HCT116 (cell line): ENCODE data around the gene ZC3H7A. TPM values are rescaled to one million over a fixed set of nuclear protein-coding genes. Genes with fewer than 3 reads are reported as not detected.

ENCODE experiments used
- ATAC-seq: fragments of 200-7000 bp; cut with Tn5 transposase; 2 replicates; pipeline ENCODE4 v1.9.1; 2020; ENCODE audit warnings: mild to moderate bottlenecking, moderate library complexity
- BruUV-seq: library from RNA; stranded (reverse); fragments of 400-500 nt; replicated peaks from 2 replicates; lab custom pipeline; 2021; lab: Mats Ljungman, UMichigan
- CTCF ChIA-PET: fragments of 300-600 bp; sonication (Branson Sonifier 250); formaldehyde crosslinking; loops from one replicate; lab custom pipeline; 2021; ENCODE audit warnings: antibody characterized with exemption; lab: Charles Lee
- POLR2A ChIA-PET: fragments of 300-600, 350-600 bp; sonication (Branson Sonifier 250); formaldehyde crosslinking; loops from one replicate; lab custom pipeline; 2021; ENCODE audit warnings: antibody characterized with exemption; lab: Charles Lee
- RAD21 ChIA-PET, 2 experiments: fragments of 300-600 bp; sonication (Branson Sonifier 250); formaldehyde crosslinking; loops; one replicate each; lab custom pipeline; 2023; ENCODE audit warnings: low total read pairs in 2 of 2; ENCODE audit not compliant: uncharacterized antibody in 2 of 2, unreplicated experiment in 2 of 2, low non-redundant PET in 1 of 2; lab: Charles Lee
- DNase-seq: peaks from one replicate; pipeline ENCODE4 v3.0.0-alpha.2; 2010; ENCODE audit warnings: low read depth, low spot score
- H2AFZ ChIP-seq: fragments of 200-600 bp; shearing (Covaris generic), sonication (generic); 2 replicates; pipeline ENCODE4 v1.6.1; 2017; ENCODE audit warnings: low read depth, mixed run types, mixed read lengths, antibody characterized with exemption, low read length; ENCODE audit not compliant: poor library complexity, severe bottlenecking
- H3K27ac ChIP-seq: 2 replicates; pipeline ENCODE4 v1.5.1; 2012; ENCODE audit warnings: low read depth, low read length
- H3K27me3 ChIP-seq: fragments of 200-600 bp; sonication (generic); 2 replicates; pipeline ENCODE4 v1.6.1; 2016; ENCODE audit warnings: mixed run types, low read length, mixed read lengths; ENCODE audit not compliant: insufficient read depth
- H3K36me3 ChIP-seq, 2 experiments: fragments of 200-500 bp in 1 of 2; fragments of 200-600 bp in 1 of 2; sonication (Bioruptor generic) in 1 of 2; sonication (generic) in 1 of 2; 2 replicates each; pipeline versions ENCODE4 v1.5.1 to v1.6.1; 2014 to 2016; ENCODE audit warnings: low read length in 2 of 2, inconsistent platforms in 1 of 2, mixed read lengths in 1 of 2, mixed run types in 1 of 2; ENCODE audit not compliant: insufficient read depth in 2 of 2, control insufficient read depth in 1 of 2
- H3K4me1 ChIP-seq, 2 experiments: fragments of 200-600 bp in 1 of 2; sonication (generic) in 1 of 2; 2 replicates each; pipeline versions ENCODE4 v1.5.1 to v1.6.1; 2012 to 2017; ENCODE audit warnings: low read length in 2 of 2, inconsistent platforms in 1 of 2, mild to moderate bottlenecking in 1 of 2, mixed read lengths in 1 of 2, mixed run types in 1 of 2, moderate library complexity in 1 of 2; ENCODE audit not compliant: insufficient read depth in 2 of 2, control insufficient read depth in 1 of 2
- H3K4me2 ChIP-seq: fragments of 200-600 bp; sonication (generic); 2 replicates; pipeline ENCODE4 v1.6.1; 2017; ENCODE audit warnings: mixed run types, low read length, mixed read lengths
- H3K4me3 ChIP-seq, 2 experiments: fragments of 200-600 bp in 1 of 2; sonication (generic) in 1 of 2; replicated peaks in 1 of 2; 2 replicates each; pipeline ENCODE4 v1.5.1; 2011 to 2016; ENCODE audit warnings: low read length in 2 of 2, control low read depth in 1 of 2, low read depth in 1 of 2, mild to moderate bottlenecking in 1 of 2, mixed read lengths in 1 of 2, mixed run types in 1 of 2
- H3K79me2 ChIP-seq: fragments of 200-600 bp; sonication (generic); 2 replicates; pipeline ENCODE4 v1.6.1; 2017; ENCODE audit warnings: mild to moderate bottlenecking, mixed run types, low read length, moderate library complexity, mixed read lengths; ENCODE audit not compliant: insufficient read depth
- H3K9ac ChIP-seq: fragments of 200-600 bp; sonication (generic); 2 replicates; pipeline ENCODE4 v1.6.1; 2016; ENCODE audit warnings: low read length, mixed read lengths
- H3K9me2 ChIP-seq: fragments of 200-600 bp; sonication (generic), shearing (Covaris generic); 2 replicates; pipeline ENCODE4 v1.6.1; 2017; ENCODE audit warnings: mixed run types, mild to moderate bottlenecking, moderate library complexity; ENCODE audit not compliant: insufficient read depth
- H3K9me3 ChIP-seq, 2 experiments: fragments of 200-500 bp in 1 of 2; fragments of 200-600 bp in 1 of 2; sonication (Bioruptor generic) in 1 of 2; sonication (generic) in 1 of 2; 2 replicates each; pipeline ENCODE4 v1.6.1; 2014 to 2017; ENCODE audit warnings: low read length in 2 of 2, mixed read lengths in 2 of 2, inconsistent platforms in 1 of 2, low read depth in 1 of 2, mild to moderate bottlenecking in 1 of 2, mixed run types in 1 of 2, moderate library complexity in 1 of 2; ENCODE audit not compliant: control insufficient read depth in 1 of 2, insufficient read depth in 1 of 2
- H4K20me1 ChIP-seq: fragments of 200-600 bp; sonication (generic), shearing (Covaris generic); 2 replicates; pipeline ENCODE4 v1.6.1; 2017; ENCODE audit warnings: mixed run types, mild to moderate bottlenecking, moderate library complexity; ENCODE audit not compliant: insufficient read depth
- POLR2AphosphoS5 ChIP-seq: IDR thresholded peaks from 2 replicates; pipeline ENCODE4 v1.6.1; 2011; ENCODE audit warnings: mild to moderate bottlenecking, low read depth, low read length, moderate library complexity
- SIN3A ChIP-seq: IDR thresholded peaks from 2 replicates; pipeline ENCODE4 v1.6.1; 2012; ENCODE audit warnings: low read depth
- ZNF274 ChIP-seq: fragments of 200-500 bp; sonication (Bioruptor generic); IDR thresholded peaks from 2 replicates; pipeline ENCODE4 v1.6.1; 2014; ENCODE audit warnings: mild to moderate bottlenecking, low read depth, low read length, inconsistent platforms
- intact Hi-C: fragments of 100-400 bp; cut with micrococcal nuclease; formaldehyde crosslinking; loops from 2 replicates; pipeline ENCODE4 v1.10.0; 2022
- total RNA-seq: library from RNA; stranded (reverse); gene quantifications from one replicate; pipeline ENCODE4 v1.2.1, GENCODE V29; 2021; ENCODE audit not compliant: unreplicated experiment
- TF ChIP-seq, protein P1 (sequence below): IDR thresholded peaks from 2 replicates; pipeline ENCODE4 v1.6.1; 2011; ENCODE audit warnings: mild to moderate bottlenecking, low read length, moderate library complexity; ENCODE audit not compliant: insufficient replicate concordance; ENCODE audit errors: extremely low read depth

ZC3H7A gene
- total RNA-seq, 1 experiment from 2014 or later, result 33.4 TPM

DNA sequence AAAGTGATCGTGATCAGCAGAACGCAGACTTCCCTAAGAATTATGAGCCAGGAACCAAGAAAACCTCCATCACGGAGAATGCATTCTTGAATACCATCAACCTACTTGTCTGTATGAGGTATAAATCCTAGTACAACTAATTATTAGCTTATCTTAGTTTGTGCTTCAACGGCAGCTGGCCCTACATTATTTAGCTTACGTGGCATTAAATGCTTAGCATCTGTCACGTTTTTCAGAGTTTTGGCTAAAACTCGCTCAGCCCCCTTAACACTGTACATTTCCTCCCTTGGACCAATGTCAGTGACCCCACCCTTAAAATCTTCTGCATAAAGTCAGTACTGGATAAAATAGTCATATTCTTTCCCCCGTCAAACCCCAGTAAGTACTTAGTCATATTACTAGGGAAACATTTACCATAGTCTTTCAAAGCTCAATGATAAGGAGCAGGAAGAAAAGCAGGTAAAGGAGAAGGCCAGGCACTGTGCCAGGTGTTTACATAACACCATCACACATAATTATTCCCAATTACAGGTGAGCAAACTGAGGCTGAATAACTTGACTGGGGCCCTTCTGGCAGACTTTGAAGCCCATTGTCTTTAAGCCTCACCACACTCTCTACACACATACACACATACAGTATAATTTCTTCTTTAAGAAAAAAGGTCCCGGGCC lies 37.8 kb downstream of the ZC3H7A start:
- Histone ChIP-seq H3K9ac (no peak overlapping the region), H3K27ac (no peak overlapping the region), H3K9me2 (no peaks in the 10 kb centered on the region), H3K27me3 (no peaks in the 10 kb centered on the region), H3K4me2 (no peak overlapping the region), H3K4me3 (no peak overlapping the region), H3K4me1 (peaks cover 0 to 4% of the 10 kb centered on the region in 2 experiments; a peak in 1 of 4 replicates), H4K20me1 (no peaks in the 10 kb centered on the region), H3K36me3 (peaks cover 27 to 28% of the 10 kb centered on the region in 2 experiments; a peak in 3 of 4 replicates), H2AFZ (no peak overlapping the region), H3K9me3 (no peaks in the 10 kb centered on the region), H3K79me2 (no peaks in the 10 kb centered on the region)
- RAD21 ChIA-PET, result interaction anchor here in 1 of 2 experiments (0.7 kb wide), 1 partner anchor 104 kb away, joined by 4 read pairs; no protein-coding TSS in a partner anchor
- TF ChIP-seq ZNF274 (no peak), POLR2AphosphoS5 (no peak), SIN3A (no peak)
- TF ChIP-seq, protein P1, sequence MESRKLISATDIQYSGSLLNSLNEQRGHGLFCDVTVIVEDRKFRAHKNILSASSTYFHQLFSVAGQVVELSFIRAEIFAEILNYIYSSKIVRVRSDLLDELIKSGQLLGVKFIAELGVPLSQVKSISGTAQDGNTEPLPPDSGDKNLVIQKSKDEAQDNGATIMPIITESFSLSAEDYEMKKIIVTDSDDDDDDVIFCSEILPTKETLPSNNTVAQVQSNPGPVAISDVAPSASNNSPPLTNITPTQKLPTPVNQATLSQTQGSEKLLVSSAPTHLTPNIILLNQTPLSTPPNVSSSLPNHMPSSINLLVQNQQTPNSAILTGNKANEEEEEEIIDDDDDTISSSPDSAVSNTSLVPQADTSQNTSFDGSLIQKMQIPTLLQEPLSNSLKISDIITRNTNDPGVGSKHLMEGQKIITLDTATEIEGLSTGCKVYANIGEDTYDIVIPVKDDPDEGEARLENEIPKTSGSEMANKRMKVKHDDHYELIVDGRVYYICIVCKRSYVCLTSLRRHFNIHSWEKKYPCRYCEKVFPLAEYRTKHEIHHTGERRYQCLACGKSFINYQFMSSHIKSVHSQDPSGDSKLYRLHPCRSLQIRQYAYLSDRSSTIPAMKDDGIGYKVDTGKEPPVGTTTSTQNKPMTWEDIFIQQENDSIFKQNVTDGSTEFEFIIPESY, result no peak
- no TSS peak for BruUV-seq
- intact Hi-C loops, result no loop called here
- CTCF ChIA-PET, result no interaction called here
- no peak for ATAC-seq
- no peak for DNase-seq
- POLR2A ChIA-PET, result no interaction called here
